C4-2B (cell line): ENCODE data around the gene AP3S2.

Source experiments
- ZFX ChIP-seq: fragments of 450-650 bp; IDR thresholded peaks from 2 replicates; pipeline ENCODE4 v1.6.1; 2017
- TF ChIP-seq, protein P1 (sequence below): fragments of 450-650 bp; conservative IDR thresholded peaks from 2 replicates; pipeline ENCODE4 v1.5.1; 2017; ENCODE audit warnings: mild to moderate bottlenecking

DNA sequence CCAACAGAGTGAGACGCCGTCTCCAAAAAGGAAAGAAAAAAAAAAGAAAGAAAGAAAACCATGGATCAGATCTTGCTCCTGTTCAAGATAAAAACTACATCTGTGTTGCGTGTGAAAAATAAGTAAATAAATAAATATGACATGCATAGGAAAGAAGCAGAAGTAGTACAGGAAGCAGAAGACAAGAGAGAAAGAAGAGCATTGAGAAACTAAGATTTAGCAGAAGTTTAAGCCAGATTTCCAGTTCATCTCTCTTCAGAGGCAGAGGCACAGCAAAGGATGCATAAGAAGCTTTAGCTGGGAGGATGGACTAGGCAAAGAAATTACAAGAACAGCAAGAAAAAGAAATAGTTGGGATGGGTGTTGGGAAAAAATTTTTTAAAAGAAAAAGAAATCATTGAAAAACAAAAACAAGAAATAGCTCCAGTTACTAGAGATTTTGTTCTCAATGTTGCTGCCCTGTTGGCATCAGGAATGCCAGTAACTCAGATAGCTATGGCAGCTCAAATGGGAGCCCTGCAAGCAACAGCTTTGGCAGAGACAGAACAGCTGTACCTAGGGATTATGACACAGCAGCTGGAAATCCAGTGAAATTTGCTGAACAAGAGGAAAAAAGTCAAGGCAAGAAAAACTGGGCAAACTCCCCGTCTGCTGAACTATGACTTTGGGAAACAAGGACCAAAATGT lies 17.3 kb downstream of the AP3S2 start:
- TF ChIP-seq, protein P1, sequence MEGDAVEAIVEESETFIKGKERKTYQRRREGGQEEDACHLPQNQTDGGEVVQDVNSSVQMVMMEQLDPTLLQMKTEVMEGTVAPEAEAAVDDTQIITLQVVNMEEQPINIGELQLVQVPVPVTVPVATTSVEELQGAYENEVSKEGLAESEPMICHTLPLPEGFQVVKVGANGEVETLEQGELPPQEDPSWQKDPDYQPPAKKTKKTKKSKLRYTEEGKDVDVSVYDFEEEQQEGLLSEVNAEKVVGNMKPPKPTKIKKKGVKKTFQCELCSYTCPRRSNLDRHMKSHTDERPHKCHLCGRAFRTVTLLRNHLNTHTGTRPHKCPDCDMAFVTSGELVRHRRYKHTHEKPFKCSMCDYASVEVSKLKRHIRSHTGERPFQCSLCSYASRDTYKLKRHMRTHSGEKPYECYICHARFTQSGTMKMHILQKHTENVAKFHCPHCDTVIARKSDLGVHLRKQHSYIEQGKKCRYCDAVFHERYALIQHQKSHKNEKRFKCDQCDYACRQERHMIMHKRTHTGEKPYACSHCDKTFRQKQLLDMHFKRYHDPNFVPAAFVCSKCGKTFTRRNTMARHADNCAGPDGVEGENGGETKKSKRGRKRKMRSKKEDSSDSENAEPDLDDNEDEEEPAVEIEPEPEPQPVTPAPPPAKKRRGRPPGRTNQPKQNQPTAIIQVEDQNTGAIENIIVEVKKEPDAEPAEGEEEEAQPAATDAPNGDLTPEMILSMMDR = no peak
- no peak for TF ChIP-seq ZFX
